ENCODE results near the gene NR2F1.
"Not testable (repeated sequence)": the region's sequence is repeated elsewhere in the genome, so short reads cannot be mapped to it uniquely, and the experiment has no call there.

The NR2F1 gene

DNA sequence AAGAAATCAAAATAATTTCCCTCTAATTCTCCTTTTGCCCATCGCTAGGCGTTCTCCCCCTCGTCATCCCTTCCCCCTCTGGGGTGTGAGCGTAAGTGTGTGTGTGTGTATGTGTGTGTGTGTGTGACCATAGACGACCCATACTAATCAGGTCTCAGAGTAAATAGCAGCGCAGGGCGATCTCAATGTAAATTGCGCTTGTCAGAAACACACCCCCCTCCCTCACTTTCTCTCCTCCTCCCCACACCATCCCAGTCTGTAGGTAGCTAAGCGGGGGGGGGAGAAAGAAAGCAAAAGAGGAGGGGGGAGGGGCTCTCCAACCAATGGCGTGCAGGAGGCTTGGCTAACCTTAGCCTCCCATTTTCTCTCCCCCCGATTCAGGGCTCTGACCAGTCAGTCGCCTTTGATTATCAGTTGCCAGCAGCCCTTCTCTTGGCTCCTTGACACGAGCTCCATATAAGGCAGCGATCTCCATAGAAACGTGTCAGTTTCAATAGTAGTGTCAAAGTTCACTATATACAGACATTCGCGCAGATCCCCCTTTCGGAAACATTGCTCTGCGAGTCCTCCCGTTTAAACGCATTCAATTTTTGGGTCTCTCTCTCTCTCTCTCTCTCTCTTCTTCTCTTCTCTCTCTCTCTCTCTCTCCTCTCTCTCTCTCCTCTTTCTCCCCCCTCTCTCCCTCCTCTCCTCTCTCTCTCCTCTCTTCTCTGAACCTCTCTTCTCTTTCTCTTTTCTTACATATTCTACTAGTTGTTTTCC, at the start of gene NR2F1:
Gene NR2F1 (plus strand): TSS at position 546 of the 762 bp plus-strand sequence. CDS start 1,802 bp downstream, outside the sequence.
- peak; percentile 97 for DNase-seq

DNA sequence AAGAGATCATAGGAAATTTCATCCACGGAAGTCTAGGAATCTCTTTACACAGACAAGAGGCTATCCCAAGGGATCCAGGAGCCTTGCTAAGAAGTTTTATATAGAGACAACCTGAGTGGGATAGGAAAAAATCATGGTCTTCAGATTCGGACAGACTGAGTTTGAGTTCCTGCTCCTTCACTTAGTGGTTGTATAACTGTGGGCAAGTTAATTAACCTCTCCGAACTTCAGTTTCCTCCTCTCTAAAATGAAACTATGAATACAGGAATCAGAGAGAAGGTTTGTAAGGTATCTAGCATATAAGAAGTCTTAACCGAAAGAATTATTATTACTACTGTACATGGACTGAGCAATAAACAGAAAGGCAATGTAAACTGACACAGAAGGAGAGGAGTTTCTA, 37.1 kb upstream of the NR2F1 start:
- no peak for DNase-seq

DNA sequence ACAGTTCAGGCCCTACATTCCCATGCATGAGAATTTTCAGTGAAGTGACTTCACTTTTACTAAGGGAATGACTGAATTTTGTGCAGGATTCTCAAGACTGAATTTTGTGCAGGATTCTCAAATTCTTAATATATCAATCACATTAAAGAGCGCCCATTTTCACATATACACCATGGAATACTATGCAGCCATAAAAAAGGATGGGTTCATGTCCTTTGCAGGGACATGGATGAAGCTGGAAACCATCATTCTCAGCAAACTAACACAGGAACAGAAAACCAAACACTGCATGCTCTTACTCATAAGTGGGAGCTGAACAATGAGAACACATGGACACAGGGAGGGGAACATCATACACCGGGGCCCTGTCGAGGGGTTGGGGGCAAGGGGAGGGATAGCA, 33.4 kb upstream of the NR2F1 start:
- DNase-seq = not testable (repeated sequence)

DNA sequence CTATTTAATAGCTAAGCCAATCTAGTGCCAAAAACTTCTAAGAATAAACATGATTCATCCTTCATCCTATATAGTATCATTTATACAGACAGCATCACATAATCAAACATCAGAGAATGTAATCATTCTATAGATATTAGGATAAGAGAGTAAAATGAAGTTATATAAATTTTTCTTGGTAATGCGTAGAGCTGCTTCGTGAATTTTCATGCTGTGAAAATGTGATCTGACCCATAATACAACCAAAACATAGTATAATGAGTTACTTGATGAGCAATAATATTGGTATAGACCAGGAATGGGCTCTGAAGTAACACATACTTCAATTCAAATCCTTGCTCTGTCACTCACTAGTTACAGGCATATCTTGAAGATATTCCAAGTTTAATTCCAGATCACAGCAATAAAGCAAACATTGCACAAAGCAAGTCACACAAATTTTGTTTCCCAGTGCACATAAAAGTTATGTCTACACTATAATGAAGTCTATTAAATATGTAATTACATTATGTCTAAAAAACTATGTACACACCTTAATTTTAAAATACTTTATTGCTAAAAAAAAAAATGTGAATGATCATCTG, 25.9 kb upstream of the NR2F1 start:
- DNase-seq = no peak

DNA sequence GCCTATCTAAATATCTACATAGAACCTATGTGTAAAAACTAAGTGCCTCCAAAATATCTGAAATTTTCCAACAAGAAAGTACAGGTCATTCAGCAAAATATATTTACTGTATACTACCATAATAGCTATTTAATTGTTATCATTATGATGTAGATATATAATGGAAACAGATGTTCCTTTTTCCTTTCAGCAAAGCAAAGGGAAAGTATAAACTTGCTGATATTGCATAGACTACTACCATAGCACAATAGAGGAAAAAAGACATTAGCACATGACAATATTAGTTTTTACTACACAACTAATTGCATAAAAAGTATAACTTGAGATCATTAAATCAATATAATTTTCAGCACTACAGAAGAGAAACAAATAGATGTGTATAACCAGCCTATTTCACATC, 16.9 kb upstream of the NR2F1 start:
- DNase-seq = no peak

DNA sequence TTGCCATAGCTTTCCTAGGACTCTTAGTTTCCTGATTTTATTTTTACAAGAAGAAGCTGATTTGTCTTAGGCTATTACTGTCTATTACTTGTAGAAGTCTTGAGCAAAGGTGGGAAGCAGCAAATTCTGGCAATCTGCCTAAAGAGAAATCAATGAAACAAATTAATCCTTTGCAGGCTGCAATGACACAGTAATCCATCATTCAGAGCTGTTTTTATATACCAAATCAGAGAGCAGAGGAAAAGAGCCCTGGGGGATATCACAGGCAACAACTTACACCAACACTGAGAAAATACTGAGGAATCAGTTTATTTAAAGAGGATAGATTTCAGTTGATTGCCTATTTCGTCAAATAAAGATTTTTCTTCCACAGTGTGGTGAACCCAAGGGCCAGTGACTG, 15.6 kb upstream of the NR2F1 start:
- no peak for DNase-seq

DNA sequence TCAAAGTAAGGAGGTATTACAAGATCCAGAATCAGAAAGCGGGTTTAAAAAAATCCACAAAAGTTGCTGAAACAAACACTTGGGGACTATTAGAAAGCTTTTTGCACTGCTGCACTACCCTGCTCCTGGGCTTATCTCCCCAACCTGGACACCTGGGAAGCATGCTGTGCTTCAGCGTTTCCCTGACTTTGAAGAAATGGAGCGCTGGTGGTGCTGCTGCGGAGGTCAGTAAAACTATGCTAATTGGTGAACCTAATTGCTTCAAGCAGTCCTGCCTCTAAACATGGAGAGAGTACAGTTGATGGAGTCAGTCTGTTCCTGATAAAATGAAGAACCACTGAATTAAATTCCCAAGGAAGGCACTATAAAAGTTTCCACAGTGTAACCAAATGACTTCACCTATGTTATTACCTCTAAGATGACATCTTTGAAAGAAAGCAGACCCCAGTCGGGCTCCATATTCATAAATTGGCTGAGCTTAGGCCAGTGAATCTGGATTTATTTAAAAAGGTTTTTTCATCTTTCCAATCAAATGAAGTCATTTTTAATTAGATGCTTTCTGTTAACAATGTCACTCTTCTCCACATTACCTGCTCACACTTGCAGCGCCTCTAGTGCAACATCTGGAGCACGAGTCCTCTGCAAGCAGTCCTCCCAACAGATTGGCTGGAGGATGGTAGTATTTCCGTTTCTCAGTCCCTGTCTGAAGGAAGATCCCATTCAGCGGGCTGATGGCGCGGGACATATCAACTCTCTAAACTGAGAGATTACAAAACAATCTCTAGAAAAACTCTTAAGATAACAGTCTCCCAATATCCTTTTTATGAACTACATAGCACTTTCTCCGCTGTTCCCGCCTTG, 13.5 kb upstream of the NR2F1 start:
- DNase-seq = no peak

DNA sequence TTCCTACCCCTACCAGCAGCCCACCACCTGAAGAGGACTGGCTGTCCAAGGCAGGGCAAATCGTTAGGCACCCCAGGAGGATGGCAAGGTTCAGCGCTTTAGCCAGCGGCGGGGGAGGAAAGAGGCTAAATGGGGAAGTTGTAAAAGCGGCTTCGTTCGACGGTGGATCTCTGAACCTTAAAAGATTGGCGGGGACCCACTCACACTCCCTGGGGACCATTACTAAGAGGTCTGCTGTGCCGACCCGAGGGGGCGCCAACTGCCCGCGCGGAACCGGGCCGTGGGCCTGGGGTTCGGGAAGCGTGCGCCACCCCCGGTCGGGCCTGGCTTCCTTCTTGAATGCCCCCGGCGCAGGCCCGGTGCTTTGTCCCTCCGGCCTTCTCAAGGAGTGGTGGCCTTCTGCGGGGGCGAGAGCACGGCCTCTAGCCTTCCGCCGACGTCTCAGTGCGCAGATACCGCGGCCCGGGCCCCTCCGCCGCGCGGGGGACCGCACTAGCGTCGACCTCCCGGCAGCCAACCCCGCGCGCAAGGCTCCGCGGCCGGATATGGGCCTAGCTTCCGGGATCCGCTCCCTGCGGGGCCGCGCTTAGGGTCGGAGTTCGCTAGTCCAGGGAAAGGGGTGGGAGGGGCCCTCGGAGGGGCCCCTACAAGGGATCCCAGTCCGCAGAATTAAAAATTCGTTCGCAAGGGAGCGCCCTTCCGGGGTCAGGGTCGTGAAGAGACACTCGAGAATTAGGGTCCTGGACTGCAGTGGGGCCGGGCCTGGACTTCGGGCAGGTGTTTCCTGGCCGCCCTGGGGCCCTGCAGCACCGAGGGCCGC, 12.5 kb upstream of the NR2F1 start:
- no peak for DNase-seq

DNA sequence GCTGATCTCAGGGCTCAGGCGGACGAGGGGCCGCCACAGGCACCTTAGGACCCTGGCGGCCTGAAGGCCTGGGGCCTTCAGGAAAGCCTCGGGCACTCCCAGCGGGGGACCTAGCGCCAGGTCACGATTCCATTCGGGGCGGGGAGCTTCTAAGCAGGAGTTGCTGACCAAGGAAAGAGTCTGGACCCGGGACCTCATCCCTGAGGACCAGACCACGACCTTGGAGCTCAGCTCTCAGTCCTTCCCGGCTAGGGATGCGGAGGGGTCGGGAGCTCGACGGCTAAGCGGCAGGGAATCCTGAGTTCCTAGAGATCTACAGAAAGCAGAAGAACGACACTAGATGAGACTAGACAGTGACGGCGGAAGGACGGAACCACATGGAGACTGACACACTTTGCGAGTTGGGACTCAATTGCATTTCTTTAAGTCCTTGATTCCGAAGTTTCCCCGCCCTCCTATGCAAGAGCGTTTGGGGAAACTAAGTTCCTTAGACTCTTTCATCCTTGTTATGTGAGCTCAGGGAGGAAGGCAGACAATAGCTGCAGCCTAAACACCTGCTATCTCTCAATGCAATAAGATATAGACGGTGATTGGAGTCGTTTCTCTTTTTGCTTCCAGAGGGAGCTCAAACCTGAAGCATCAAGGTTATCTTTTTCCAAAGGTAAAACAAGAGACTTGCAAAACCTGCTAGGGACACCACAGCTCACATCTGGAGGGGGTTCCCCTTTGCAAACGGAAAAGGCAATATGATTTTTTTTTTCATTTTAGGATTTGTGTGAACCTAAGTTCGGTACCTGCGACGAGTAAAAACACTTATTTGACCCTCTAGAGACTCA, 11.7 kb upstream of the NR2F1 start:
- DNase-seq = no peak

DNA sequence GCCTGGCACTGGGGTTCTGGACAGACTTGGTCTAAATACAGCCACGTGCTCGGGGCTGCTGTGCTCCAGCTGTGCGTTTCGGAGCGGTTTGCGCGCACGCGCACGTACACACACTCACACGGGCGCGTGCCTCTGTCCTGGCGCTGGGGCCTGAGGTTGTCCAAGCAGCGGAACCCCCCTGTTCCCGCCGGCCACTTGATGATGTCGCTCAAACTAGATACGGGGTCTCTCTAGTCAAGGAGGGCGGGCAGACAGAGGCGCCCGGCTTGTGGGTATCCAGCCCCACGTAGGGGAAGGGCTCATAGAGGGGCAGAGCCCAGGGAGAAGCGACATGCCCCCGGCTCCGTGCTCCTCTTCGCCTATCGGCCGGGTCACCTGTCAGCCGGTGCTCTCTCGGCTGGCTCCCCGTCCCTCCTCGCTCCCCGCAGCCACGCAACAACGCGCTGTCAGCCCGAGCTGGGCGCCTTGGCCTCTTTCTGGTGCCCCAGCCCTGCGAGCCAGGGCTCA, 10.9 kb upstream of the NR2F1 start:
- no peak for DNase-seq

DNA sequence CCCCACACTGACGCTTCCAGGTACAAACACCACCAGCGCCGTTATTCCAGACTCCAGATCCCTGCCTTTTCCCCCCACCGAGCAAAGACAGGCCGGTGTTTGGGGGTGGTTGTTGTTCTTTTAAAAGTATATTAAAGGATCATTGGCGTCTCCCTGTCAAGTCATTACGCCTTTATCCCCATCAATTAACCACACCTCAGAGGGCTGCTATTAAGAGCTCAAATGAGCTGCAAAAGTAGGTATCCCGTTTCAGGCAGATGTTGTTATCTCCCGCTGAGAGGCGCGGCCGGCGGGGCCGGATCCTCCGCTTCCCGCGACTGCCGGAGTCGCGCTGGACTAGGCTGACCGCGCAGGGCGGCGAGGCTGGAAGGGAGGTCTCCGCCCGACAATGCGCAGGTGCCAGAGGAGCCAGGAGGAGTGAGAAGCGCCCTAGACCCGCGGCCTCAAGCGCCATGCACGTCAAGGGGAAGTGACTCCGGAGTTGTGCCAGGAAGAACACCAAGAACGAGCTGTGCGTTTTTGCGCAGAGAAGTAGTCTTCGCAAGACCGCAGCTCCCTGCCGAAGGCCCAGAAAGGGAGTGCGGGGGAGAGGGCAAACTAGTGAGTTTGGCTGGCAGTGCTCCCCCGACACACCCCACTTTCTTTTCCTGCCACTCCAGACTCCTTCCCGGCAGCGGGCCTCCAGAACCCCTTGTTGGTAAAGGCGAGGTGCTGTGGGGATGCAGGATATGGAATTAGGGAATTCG, 10.2 kb upstream of the NR2F1 start:
- DNase-seq = no peak

DNA sequence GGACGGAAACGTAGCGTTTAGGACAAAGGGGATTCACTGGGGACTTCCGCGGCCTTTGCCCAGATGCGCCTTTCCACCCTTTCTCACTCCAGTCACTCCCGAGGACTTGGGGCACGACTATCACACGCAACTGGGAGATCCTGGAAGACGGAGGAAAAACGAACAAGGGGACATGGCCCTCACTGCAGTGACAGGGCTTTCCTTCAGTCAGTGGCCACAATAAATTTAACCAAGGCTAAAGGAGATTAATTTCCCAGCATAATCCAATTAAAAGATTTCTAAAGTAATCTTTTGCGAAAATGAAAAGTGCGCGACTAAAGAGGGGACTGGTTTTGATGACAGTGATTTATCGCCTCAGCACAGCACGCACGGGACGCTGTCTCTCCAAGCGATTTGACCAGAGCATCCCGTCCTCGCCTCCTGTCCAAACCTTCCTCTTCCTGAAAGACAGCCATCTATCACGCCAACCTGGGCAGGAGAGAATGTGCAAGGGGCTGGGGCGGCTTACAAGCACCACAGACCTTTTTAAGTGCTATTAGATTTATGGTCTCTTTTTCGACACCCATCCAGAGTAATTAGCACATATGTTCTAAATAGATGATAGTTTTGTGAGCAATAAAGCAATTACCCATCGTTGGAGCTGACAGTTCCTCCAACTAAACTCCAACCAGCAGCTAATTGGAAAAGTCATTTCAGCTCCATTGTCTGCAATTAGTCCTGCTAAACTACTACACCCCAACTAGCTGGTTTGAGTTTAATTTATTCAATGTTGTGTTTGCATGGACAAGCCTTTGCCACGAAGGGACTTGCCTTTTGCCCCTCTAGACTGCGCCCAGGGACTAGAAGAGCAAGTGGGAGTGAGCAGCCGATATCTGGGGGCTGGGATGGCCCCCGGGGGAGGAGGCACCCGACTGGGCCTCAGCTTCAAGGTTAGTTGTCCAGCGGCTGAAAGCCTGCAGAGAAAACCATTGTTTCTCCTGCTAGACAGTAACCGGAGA, 9.4 kb upstream of the NR2F1 start:
- no peak for DNase-seq

DNA sequence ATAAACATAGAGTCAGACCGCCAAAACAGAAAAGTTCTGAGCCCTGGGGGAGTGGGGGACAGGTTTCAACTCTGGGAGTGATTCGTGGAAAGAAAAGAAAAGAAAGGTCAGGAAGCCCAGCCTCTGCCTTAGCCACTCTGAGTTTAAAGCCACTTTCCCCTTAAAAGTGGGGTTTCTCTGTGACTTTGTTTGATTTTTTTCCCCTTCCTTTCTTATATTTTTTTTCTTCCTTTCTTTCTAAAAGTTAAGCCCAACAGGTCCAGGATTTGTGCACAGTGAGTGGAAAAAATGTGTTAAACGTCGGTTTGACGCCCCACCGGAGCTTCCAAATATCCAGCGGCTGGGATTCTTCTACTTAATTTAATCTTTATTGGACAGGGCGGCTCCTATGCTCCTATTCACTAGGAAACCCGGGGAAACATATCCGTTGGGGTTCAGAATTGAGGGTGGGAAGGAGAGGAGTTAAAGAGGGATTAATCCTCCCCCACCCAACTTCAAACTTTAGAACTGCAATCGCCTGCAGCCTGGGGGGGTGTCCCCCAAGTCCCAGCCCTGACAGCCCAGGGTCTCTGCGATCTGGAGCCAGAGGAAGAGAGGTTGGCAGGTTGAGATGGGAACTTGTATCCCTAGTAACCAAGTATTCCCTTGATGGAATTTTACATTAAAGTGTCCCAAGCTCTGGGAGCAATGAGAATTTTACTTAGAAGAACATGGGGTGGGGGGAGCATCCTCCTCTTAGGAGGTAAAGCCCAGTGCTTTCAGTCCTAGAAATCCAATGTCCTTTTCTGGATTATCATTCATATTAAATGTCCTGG, 8.3 kb upstream of the NR2F1 start:
- DNase-seq = no peak

DNA sequence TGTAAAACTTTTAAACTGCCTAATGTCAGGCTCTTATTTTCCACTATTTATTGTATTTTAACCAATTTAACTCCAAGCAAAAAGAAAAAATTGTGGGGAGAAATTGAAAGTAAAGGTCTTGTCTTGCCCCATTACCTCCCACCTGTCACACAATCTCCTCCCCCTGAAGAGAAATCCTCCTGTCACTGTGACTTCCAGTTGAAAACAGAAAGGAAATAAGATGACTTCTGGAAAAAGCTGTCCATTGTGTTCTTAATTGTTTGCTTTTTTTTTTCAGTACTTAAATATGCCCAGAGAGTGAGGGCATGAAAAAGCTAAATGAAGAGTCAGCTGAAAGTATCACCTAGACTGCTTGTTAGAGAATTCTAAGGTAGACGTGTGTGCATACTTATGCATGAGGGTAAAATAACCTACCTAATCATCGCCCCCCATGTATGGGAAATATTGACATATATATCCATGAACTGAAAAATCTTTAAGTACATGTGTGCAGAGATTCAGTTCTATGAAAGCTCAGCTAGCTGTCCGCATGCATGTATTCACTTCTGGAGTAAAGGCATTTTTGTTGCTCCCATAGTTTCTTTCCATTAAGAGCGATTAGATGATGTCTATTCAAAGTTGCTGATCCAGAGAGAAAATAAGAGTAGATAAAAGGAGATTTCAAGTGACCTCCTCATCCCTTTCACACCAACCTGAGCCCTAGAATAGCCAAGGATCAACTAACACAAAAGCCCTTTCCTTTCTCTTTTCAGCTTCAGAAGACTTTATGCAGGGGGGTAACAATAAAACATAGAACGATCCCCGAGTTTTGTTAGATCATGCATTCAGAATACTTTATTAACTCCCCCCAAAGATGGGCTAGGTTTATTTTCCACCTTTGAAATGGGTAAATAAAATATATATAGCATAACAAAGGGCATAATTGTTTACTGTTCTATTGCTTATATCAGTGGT, 7.3 kb upstream of the NR2F1 start:
- no peak for DNase-seq

DNA sequence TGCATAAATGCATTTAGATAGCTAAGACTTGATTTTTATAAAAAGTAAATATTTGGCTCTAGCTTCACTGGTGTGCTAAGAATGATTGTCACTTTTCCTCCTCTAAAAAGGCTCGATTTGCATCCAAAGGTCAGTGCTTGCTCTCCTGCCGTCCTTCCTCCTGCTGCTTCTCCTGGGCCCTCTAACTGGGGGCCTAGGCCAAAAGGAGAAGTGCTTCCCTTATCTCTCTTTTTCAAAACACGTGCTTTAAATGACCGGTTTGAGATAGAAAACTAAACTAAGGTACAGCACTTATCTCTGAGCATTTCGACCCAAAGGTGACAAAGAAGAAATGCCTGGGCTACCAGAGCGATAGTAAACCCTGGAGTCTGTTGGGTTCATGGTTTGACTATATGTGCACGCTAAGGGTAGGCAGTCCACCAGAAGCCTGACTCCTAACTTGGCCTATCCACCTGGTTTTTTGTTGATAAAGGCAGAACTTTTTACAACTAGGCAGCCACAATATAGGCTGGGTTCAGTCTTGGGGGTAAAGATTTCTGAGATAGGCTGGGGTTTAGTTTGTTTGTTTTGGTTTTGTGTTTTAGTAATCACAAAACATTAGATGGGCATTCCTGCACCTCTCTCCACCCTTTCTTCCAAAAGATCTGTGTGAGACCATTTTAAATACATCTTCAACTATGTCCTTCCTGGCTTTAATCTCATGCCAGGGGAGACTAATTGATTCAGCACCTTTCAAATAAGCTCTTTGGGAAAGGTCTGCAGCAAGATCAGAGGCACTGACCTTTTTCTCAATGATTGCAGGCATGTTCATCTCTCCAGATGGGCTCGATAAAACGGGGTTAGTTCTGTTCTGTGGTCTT, 5.8 kb upstream of the NR2F1 start:
- no peak for DNase-seq

Data from EL (cell line).